ENCODE data around the gene ELL.

DNA sequence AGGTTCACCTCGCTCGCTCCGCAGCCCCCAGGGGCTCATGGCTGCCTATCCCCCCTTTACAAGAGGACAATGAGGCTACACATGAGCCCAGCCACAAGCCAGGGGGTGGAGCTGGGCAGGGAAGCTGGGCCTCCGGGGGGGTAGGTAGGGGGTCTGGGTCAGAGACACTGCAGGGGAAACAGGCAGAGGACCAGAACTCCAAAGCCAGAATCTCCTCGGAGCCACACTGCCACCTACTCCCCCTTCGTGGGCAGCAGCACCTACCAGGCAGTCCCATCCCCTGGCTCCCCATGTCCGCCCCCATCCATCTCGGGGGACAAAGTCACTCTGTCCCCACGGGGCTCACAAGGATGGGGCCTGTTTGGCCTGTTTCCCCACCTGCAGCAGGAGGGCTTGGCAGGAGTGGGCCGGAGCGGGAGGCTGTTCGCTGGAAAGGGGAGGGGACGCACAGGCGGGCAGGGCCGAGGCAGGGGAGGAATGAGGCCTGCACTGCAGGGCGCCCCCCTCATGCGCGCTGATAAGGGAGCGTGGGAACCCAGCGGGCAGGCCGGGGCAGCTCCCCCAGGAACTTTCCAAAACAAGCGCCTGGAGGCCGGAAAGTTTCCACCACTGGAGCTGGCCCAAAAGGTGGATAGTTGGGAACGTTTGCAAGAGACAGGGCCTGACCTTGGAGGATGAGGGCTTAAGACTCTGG, 83.4 kb downstream of the ELL start:
- TF ChIP-seq, protein P1, sequence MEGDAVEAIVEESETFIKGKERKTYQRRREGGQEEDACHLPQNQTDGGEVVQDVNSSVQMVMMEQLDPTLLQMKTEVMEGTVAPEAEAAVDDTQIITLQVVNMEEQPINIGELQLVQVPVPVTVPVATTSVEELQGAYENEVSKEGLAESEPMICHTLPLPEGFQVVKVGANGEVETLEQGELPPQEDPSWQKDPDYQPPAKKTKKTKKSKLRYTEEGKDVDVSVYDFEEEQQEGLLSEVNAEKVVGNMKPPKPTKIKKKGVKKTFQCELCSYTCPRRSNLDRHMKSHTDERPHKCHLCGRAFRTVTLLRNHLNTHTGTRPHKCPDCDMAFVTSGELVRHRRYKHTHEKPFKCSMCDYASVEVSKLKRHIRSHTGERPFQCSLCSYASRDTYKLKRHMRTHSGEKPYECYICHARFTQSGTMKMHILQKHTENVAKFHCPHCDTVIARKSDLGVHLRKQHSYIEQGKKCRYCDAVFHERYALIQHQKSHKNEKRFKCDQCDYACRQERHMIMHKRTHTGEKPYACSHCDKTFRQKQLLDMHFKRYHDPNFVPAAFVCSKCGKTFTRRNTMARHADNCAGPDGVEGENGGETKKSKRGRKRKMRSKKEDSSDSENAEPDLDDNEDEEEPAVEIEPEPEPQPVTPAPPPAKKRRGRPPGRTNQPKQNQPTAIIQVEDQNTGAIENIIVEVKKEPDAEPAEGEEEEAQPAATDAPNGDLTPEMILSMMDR (IDR thresholded peaks at IDR 0.05), result no peak
- TF ChIP-seq POLR2A (IDR thresholded peaks at IDR 0.05) (no peak), POLR2AphosphoS5 (IDR thresholded peaks at IDR 0.05) (peak in 1 of 3 donors; percentile 11), EP300 (IDR thresholded peaks at IDR 0.05; ENCODE audit: low read depth) (no peak)

All from transverse colon (tissue), 4 donors.